Calu3 (cell line): ENCODE results near the gene INTS1. TPM values are rescaled to one million over a fixed set of nuclear protein-coding genes. Genes with fewer than 3 reads are reported as not detected.

Experiments
- BruUV-seq: library from RNA; stranded (reverse); fragments of 400-500 nt; replicated peaks from 2 replicates; lab custom pipeline; 2021; lab: Mats Ljungman, UMichigan
- CTCF ChIA-PET: fragments of 300-600 bp; sonication (Branson Sonifier 250); formaldehyde crosslinking; loops from one replicate; lab custom pipeline; 2022; ENCODE audit warnings: antibody characterized with exemption; lab: Charles Lee
- DNase-seq: peaks from one replicate; pipeline ENCODE4 v3.0.0; 2022
- H3K27ac Mint-ChIP-seq: one replicate; pipeline ENCODE4 v1.8.0; 2022; ENCODE audit warnings: mixed read lengths; ENCODE audit not compliant: unreplicated experiment
- H3K27me3 Mint-ChIP-seq: one replicate; pipeline ENCODE4 v1.8.0; 2022; ENCODE audit warnings: mixed read lengths; ENCODE audit not compliant: unreplicated experiment
- H3K36me3 Mint-ChIP-seq: one replicate; pipeline ENCODE4 v1.8.0; 2022; ENCODE audit warnings: mild to moderate bottlenecking, moderate library complexity, mixed read lengths; ENCODE audit not compliant: insufficient read depth, unreplicated experiment
- H3K4me1 Mint-ChIP-seq: one replicate; pipeline ENCODE4 v1.8.0; 2022; ENCODE audit warnings: mild to moderate bottlenecking, low read depth, mixed read lengths; ENCODE audit not compliant: unreplicated experiment
- H3K4me3 Mint-ChIP-seq: one replicate; pipeline ENCODE4 v1.8.0; 2022; ENCODE audit warnings: mild to moderate bottlenecking, low read depth, moderate library complexity, mixed read lengths; ENCODE audit not compliant: unreplicated experiment
- H3K9me3 Mint-ChIP-seq: one replicate; pipeline ENCODE4 v1.8.0; 2022; ENCODE audit warnings: low read depth, mixed read lengths; ENCODE audit not compliant: unreplicated experiment
- intact Hi-C: fragments of 100-400 bp; cut with micrococcal nuclease; formaldehyde crosslinking; loops from one replicate; pipeline ENCODE4 v1.10.0; 2022; ENCODE audit not compliant: unreplicated experiment
- total RNA-seq: library from RNA; stranded (reverse); gene quantifications from 2 replicates; pipeline ENCODE4 v1.2.3, GENCODE V29; 2022
- TF ChIP-seq, protein P1 (sequence below): fragments of 200-600 bp; IDR thresholded peaks from one replicate; pipeline ENCODE4 v1.8.0; 2022; ENCODE audit warnings: antibody characterized with exemption; ENCODE audit not compliant: unreplicated experiment

Gene INTS1
- total RNA-seq, 1 experiment from 2014 or later = 192 TPM

DNA sequence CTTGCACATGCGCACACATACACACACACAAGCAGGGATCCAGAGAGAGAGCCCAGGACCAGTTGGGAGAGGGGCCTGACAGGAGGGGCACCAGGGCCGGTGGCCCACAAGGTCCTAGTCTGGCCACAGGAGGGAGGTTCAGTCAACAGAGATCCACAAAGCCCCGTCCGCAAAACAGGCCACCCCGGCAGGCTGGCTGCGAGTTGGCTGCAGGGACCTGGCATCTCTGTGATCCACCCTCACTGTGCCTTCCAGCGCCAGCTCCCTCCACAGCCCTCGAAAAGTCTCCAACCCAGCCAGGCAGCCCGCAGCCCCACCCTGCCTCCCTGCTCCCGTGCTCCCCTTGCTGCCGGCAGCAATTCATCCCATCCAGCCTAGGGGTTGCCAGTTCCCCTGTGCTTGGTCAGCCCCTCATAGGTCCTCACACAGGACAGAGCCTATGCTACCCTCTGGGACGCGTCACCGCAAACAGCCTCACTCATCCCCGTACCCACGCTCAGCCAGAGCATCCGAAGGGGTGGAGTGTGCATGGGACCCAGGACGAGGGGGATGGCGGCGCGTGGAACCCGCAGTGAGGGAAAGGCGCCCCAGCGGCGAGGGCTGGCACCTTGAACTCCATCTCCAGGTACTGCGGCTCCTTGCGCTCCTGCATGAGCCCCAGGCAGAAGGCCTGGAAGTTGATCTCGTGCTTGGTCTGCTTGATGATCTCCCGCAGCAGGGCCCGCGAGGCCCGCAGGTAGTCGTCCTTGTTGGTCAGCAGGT is 7.5 kb downstream of the INTS1 start:
- Mint-ChIP-seq H3K4me3 (no peak overlapping the region), H3K27ac (no peak overlapping the region), H3K36me3 (peaks cover 75% of the 10 kb centered on the region), H3K9me3 (no peaks in the 10 kb centered on the region), H3K27me3 (no peaks in the 10 kb centered on the region), H3K4me1 (no peaks in the 10 kb centered on the region)
- intact Hi-C loops = no loop called here
- no TSS peak for BruUV-seq
- TF ChIP-seq, protein P1, sequence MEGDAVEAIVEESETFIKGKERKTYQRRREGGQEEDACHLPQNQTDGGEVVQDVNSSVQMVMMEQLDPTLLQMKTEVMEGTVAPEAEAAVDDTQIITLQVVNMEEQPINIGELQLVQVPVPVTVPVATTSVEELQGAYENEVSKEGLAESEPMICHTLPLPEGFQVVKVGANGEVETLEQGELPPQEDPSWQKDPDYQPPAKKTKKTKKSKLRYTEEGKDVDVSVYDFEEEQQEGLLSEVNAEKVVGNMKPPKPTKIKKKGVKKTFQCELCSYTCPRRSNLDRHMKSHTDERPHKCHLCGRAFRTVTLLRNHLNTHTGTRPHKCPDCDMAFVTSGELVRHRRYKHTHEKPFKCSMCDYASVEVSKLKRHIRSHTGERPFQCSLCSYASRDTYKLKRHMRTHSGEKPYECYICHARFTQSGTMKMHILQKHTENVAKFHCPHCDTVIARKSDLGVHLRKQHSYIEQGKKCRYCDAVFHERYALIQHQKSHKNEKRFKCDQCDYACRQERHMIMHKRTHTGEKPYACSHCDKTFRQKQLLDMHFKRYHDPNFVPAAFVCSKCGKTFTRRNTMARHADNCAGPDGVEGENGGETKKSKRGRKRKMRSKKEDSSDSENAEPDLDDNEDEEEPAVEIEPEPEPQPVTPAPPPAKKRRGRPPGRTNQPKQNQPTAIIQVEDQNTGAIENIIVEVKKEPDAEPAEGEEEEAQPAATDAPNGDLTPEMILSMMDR = no peak
- CTCF ChIA-PET = no interaction called here
- no peak for DNase-seq

DNA sequence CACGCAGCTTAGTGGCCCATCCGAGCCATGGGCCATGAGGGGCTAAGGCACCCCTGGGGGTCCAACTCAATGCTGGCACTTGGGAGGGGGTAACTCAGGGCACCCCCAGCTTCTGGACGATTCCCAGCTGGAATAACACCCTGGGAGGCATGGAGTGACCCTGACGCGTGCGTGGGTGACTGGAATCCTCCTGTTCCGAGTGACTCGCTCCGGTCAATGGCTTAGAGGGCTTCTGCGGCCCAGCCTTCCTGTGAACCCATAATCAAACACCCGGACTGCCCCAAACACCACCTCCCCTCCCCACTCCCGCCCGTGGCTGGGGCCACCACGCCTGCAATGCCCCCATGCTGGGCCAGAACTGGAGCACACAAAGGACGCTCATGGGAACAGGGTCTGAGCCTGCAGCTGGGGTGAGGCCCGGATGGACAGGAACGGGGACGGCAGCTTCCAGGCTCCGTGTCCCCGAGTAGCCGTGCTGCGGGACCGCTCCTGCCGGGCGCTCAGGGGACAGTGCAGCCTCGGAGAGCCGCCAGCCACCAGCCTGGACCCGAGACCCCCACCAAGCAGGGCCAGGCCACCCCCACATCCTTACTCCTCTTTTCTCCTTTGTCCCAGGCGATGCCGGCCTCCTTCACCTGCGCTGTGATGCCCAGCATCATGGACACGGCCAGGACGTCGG is 8.5 kb downstream of the INTS1 start:
- Mint-ChIP-seq H3K4me1 (no peaks in the 10 kb centered on the region), H3K27me3 (no peaks in the 10 kb centered on the region), H3K4me3 (no peak overlapping the region), H3K27ac (no peak overlapping the region), H3K9me3 (no peaks in the 10 kb centered on the region), H3K36me3 (peaks cover 79% of the 10 kb centered on the region)
- TF ChIP-seq, protein P1 = no peak
- intact Hi-C loops = no loop called here
- no peak for DNase-seq
- CTCF ChIA-PET = no interaction called here
- BruUV-seq = no TSS peak

DNA sequence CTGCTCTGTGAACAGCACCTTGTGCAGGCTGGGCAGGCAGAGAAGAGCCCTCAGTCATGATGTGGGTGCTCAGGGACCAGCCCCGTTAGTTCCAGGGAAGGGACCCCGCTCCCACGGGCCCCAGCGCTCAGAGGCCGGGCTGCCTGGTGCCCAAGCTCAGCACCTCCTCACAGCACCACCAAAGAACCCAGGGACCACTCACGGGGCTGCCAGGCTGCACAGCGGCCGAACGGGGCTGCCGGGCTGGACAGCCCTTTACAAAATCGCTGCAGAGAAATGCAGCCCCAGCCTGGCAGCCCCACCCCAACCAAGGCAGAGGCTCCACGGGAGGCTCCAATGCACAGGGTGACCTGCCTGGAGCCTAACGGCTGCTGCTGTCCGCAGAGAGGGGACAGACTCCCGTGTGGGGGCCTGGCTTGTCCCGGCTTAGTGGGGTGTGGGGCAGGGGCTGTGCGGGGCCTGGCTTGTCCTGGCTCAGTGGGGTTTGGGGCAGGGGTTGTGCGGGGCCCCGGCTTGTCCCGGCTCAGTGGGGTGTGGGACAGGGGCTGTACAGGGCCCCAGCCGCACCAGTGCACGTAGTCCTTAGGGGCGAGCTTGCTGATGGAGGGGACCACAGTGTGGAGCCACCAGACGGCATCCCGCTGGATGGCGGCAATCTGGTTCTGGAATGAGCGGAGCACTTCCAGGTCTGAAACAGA is 9.2 kb downstream of the INTS1 start:
- no peak overlapping the region for H3K4me3 Mint-ChIP-seq
- intact Hi-C loops = no loop called here
- TF ChIP-seq, protein P1 = no peak
- no TSS peak for BruUV-seq
- no peak for DNase-seq
- no peaks in the 10 kb centered on the region for H3K9me3 Mint-ChIP-seq
- H3K27ac Mint-ChIP-seq = no peak overlapping the region
- H3K27me3 Mint-ChIP-seq = no peaks in the 10 kb centered on the region
- CTCF ChIA-PET = interaction anchor here (0.6 kb wide), 1 partner anchor 35 kb away, joined by 3 read pairs; no protein-coding TSS in a partner anchor
- peaks cover 79% of the 10 kb centered on the region for H3K36me3 Mint-ChIP-seq
- no peaks in the 10 kb centered on the region for H3K4me1 Mint-ChIP-seq

DNA sequence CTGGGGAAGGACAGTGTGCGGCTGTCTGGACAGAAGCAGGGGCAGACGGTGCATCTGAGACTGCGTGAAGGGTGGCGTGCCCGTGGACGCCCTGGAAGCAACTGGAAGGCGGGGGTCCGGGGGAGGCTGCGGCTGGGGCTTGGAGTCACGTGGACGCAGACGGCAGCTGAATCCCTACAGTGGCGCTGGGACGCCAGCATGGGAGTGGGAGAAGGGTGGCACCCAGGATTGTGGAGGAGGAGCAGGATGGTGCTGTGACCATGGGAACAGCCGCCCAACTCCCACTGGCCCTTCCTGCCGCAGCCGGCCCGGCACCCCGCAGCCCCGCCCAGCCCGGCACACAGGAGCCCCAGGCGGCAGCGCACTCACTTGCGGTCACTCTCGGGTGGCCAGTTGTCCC is 9.7 kb downstream of the INTS1 start:
- CTCF ChIA-PET = interaction anchor here (0.6 kb wide), 1 partner anchor 35 kb away, joined by 3 read pairs; no protein-coding TSS in a partner anchor
- peaks cover 77% of the 10 kb centered on the region for H3K36me3 Mint-ChIP-seq
- intact Hi-C loops = no loop called here
- H3K4me3 Mint-ChIP-seq = no peak overlapping the region
- no TSS peak for BruUV-seq
- no peaks in the 10 kb centered on the region for H3K27me3 Mint-ChIP-seq
- no peaks in the 10 kb centered on the region for H3K4me1 Mint-ChIP-seq
- TF ChIP-seq, protein P1 = no peak
- DNase-seq = no peak
- H3K9me3 Mint-ChIP-seq = no peaks in the 10 kb centered on the region
- no peak overlapping the region for H3K27ac Mint-ChIP-seq
